Astrocyte of the hippocampus (primary cell): Measurements from ENCODE around the gene MANEAL.

Experiments used
- DNase-seq: peaks from one replicate; pipeline ENCODE4 v3.0.0; 2011; ENCODE audit warnings: low read depth, low spot score

Gene MANEAL

GRCh38 chr1:37778654-37779053 lies 15.0 kb upstream of the MANEAL start:
- no peak for DNase-seq

- no peak for DNase-seq
Measured at GRCh38 chr1:37782491-37782890, 11.2 kb upstream of the MANEAL start.

GRCh38 chr1:37792943-37793686 lies 532 bp upstream of the MANEAL start:
- no peak for DNase-seq

- no peak for DNase-seq
Measured at GRCh38 chr1:37794372-37795339, 1.0 kb downstream of the MANEAL start.

GRCh38 chr1:37795340-37796125 lies 1.9 kb downstream of the MANEAL start:
- DNase-seq, result peak; percentile 80

- peak; percentile 75 for DNase-seq
Measured at GRCh38 chr1:37797750-37798345, 4.2 kb downstream of the MANEAL start.

GRCh38 chr1:37802439-37802838 lies 8.8 kb downstream of the MANEAL start:
- DNase-seq, result no peak

GRCh38 chr1:37807220-37807554 lies 13.5 kb downstream of the MANEAL start:
- no peak for DNase-seq

GRCh38 chr1:37807555-37808368 lies 14.1 kb downstream of the MANEAL start, which contains the start of the genes C1orf122 and YRDC:
Gene C1orf122 (plus strand): TSS chr1:37807790. CDS start chr1:37808405, 615 bp downstream.
Gene YRDC (minus strand): TSS chr1:37808208. CDS start chr1:37808180, 28 bp downstream.
- DNase-seq, result peak; percentile 97

GRCh38 chr1:37808369-37809319 lies 15.0 kb downstream of the MANEAL start:
- DNase-seq, result peak; percentile 91

GRCh38 chr1:37809942-37810341 lies 16.3 kb downstream of the MANEAL start:
- no peak for DNase-seq

- DNase-seq, result peak; percentile 83
Measured at GRCh38 chr1:37811027-37811655, 17.5 kb downstream of the MANEAL start.

GRCh38 chr1:37813529-37814145 lies 20.0 kb downstream of the MANEAL start:
- no peak for DNase-seq

- DNase-seq, result no peak
Measured at GRCh38 chr1:37814252-37814651, 20.6 kb downstream of the MANEAL start.

GRCh38 chr1:37817481-37817880 lies 23.8 kb downstream of the MANEAL start:
- peak; percentile 50 for DNase-seq

- DNase-seq, result no peak
Measured at GRCh38 chr1:37821481-37821880, 27.8 kb downstream of the MANEAL start.

GRCh38 chr1:37822906-37823815 lies 29.5 kb downstream of the MANEAL start:
- DNase-seq, result peak; percentile 25
